Fibroblast of skin of right quadriceps (primary cell): ENCODE data around the gene PXMP4.

ENCODE experiments used
- DNase-seq: peaks from one replicate; pipeline ENCODE4 v3.0.0-alpha.2; 2013

Gene PXMP4

GRCh38 chr20:33667676-33668465 is 52.2 kb downstream of the PXMP4 start:
- peak; percentile 68 for DNase-seq

- no peak for DNase-seq
Measured at GRCh38 chr20:33667245-33667675, 52.9 kb downstream of the PXMP4 start.

GRCh38 chr20:33666293-33667244 is 53.5 kb downstream of the PXMP4 start, which contains the start of gene ACTL10:
Gene ACTL10, plus strand, starts transcription at chr20:33666943. Its CDS starts 555 bp downstream, at chr20:33667498.
- DNase-seq, result peak; percentile 95

- no peak for DNase-seq
Measured at GRCh38 chr20:33664762-33665144, 55.4 kb downstream of the PXMP4 start.

- DNase-seq, result no peak
Measured at GRCh38 chr20:33664085-33664761, 55.9 kb downstream of the PXMP4 start.

- peak; percentile 73 for DNase-seq
Measured at GRCh38 chr20:33663161-33664084, 56.7 kb downstream of the PXMP4 start.

- DNase-seq, result no peak
Measured at GRCh38 chr20:33662172-33662571, 57.9 kb downstream of the PXMP4 start, which contains the start of gene C20orf144. Gene C20orf144, plus strand, starts transcription at chr20:33662327. Its CDS starts 19 bp downstream, at chr20:33662346.

GRCh38 chr20:33660685-33661058 is 59.4 kb downstream of the PXMP4 start:
- no peak for DNase-seq

- no peak for DNase-seq
Measured at GRCh38 chr20:33660035-33660684, 60.0 kb downstream of the PXMP4 start.

- DNase-seq, result no peak
Measured at GRCh38 chr20:33659341-33660034, 60.6 kb downstream of the PXMP4 start.

GRCh38 chr20:33658929-33659328 is 61.2 kb downstream of the PXMP4 start:
- DNase-seq, result no peak

GRCh38 chr20:33658510-33658909 is 61.6 kb downstream of the PXMP4 start:
- no peak for DNase-seq

GRCh38 chr20:33657704-33658095 is 62.4 kb downstream of the PXMP4 start:
- DNase-seq, result no peak

GRCh38 chr20:33656783-33657703 is 63.1 kb downstream of the PXMP4 start:
- DNase-seq, result no peak

GRCh38 chr20:33656010-33656782 is 63.9 kb downstream of the PXMP4 start:
- DNase-seq, result no peak

GRCh38 chr20:33655164-33655563 is 64.9 kb downstream of the PXMP4 start:
- no peak for DNase-seq

- DNase-seq, result no peak
Measured at GRCh38 chr20:33654680-33655161, 65.4 kb downstream of the PXMP4 start.

- no peak for DNase-seq
Measured at GRCh38 chr20:33653900-33654596, 66.1 kb downstream of the PXMP4 start.
